Measurements from ENCODE around the gene TBCCD1.

Gene TBCCD1

DNA sequence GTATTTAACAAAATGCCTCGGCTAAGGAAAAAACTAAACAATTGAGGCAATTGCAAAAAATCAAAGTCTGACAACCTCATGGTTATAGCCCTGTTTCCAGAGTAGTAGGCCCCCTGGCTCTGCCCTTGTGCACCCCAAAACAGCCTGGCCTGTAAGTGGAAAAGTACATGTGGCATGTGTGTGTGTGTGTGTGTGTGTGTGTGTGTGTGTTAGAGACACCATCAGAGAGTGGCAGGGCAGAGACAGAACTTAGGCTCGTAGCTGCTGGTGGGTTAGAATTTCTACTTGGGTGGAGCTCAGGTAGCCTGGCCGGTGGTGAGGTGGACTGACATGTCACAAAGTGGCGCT, 31.6 kb upstream of the TBCCD1 start:
- peaks cover 4% of the 10 kb centered on the region for H3K27me3 ChIP-seq (ENCODE audit: insufficient read depth, low read length, poor library complexity)
- H3K9ac ChIP-seq (ENCODE audit: low read depth, low read length): no peak overlapping the region
- no peak overlapping the region for H3K4me2 ChIP-seq (ENCODE audit: insufficient read depth, low read length)
- no peak overlapping the region for H3K4me3 ChIP-seq (ENCODE audit: low read depth in 1 of 2, low read length in 2 of 2)
- no peak overlapping the region for H3K27ac ChIP-seq (ENCODE audit: low read length)
- no peaks in the 10 kb centered on the region for H4K20me1 ChIP-seq (ENCODE audit: insufficient read depth, low read length)
- ATAC-seq (ENCODE audit: insufficient read depth, low read depth) (no peak), DNase-seq (no peak)
- no peaks in the 10 kb centered on the region for H3K9me3 ChIP-seq (ENCODE audit: insufficient read depth, low read length, severe bottlenecking)
- TF ChIP-seq, protein P1, sequence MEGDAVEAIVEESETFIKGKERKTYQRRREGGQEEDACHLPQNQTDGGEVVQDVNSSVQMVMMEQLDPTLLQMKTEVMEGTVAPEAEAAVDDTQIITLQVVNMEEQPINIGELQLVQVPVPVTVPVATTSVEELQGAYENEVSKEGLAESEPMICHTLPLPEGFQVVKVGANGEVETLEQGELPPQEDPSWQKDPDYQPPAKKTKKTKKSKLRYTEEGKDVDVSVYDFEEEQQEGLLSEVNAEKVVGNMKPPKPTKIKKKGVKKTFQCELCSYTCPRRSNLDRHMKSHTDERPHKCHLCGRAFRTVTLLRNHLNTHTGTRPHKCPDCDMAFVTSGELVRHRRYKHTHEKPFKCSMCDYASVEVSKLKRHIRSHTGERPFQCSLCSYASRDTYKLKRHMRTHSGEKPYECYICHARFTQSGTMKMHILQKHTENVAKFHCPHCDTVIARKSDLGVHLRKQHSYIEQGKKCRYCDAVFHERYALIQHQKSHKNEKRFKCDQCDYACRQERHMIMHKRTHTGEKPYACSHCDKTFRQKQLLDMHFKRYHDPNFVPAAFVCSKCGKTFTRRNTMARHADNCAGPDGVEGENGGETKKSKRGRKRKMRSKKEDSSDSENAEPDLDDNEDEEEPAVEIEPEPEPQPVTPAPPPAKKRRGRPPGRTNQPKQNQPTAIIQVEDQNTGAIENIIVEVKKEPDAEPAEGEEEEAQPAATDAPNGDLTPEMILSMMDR (IDR thresholded peaks at IDR 0.05; ENCODE audit: borderline replicate concordance, extremely low read depth, low read length, poor library complexity, severe bottlenecking): no peak
- no peak for TF ChIP-seq EZH2 (IDR thresholded peaks at IDR 0.05; ENCODE audit: borderline replicate concordance, low read depth, low read length, severe bottlenecking)
- no peaks in the 10 kb centered on the region for H3K36me3 ChIP-seq (ENCODE audit: insufficient read depth, low read length)
- H3K79me2 ChIP-seq (ENCODE audit: insufficient read depth, low read length): no peaks in the 10 kb centered on the region
- no peak overlapping the region for H2AFZ ChIP-seq (ENCODE audit: low read depth, low read length)
- H3K4me1 ChIP-seq (ENCODE audit: insufficient read depth, low read length): no peaks in the 10 kb centered on the region

DNA sequence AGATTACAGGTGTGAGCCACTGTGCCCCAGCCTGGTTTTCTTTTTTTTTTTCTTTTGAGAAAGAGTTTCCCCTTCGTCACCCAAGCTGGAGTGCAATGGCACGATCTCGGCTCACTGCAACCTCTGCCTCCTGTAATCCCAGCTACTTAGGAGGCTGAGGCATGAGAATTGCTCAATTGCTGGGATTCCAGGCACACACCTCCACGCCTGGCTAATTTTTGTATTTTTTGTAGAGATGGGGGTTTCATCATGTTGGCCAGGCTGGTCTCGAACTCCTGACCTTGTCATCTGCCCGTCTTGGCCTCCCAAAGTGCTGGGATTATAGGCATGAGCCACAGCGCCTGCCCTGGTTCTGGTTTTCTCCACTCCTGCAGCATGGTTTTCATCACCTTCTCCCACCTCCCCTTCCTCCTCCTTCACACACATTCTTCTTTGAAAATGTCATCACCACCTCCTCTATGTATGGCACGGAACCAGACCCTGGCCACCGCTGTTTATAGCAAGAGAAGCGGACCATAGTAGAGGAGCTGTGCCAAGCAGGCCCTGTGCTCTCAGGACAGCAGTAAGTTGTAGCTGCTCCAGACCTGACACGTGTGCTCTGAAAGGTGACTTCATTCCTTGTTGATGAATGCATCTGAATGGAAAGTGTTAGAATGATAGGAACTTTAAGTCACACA, 31.1 kb upstream of the TBCCD1 start:
- no peak for DNase-seq
- no peaks in the 10 kb centered on the region for H3K36me3 ChIP-seq (ENCODE audit: insufficient read depth, low read length)
- H4K20me1 ChIP-seq (ENCODE audit: insufficient read depth, low read length): no peaks in the 10 kb centered on the region
- no peak overlapping the region for H3K27ac ChIP-seq (ENCODE audit: low read length)
- no peak overlapping the region for H3K4me2 ChIP-seq (ENCODE audit: insufficient read depth, low read length)
- H3K27me3 ChIP-seq (ENCODE audit: insufficient read depth, low read length, poor library complexity): peaks cover 4% of the 10 kb centered on the region
- H2AFZ ChIP-seq (ENCODE audit: low read depth, low read length): no peak overlapping the region
- no peak overlapping the region for H3K9ac ChIP-seq (ENCODE audit: low read depth, low read length)
- TF ChIP-seq EZH2 (IDR thresholded peaks at IDR 0.05; ENCODE audit: borderline replicate concordance, low read depth, low read length, severe bottlenecking): no peak
- TF ChIP-seq, protein P1 (IDR thresholded peaks at IDR 0.05; ENCODE audit: borderline replicate concordance, extremely low read depth, low read length, poor library complexity, severe bottlenecking): no peak
- H3K79me2 ChIP-seq (ENCODE audit: insufficient read depth, low read length): no peaks in the 10 kb centered on the region
- H3K4me3 ChIP-seq (ENCODE audit: low read depth in 1 of 2, low read length in 2 of 2): no peak overlapping the region
- H3K4me1 ChIP-seq (ENCODE audit: insufficient read depth, low read length): no peaks in the 10 kb centered on the region
- H3K9me3 ChIP-seq (ENCODE audit: insufficient read depth, low read length, severe bottlenecking): no peaks in the 10 kb centered on the region
- no peak for ATAC-seq (ENCODE audit: insufficient read depth, low read depth)

DNA sequence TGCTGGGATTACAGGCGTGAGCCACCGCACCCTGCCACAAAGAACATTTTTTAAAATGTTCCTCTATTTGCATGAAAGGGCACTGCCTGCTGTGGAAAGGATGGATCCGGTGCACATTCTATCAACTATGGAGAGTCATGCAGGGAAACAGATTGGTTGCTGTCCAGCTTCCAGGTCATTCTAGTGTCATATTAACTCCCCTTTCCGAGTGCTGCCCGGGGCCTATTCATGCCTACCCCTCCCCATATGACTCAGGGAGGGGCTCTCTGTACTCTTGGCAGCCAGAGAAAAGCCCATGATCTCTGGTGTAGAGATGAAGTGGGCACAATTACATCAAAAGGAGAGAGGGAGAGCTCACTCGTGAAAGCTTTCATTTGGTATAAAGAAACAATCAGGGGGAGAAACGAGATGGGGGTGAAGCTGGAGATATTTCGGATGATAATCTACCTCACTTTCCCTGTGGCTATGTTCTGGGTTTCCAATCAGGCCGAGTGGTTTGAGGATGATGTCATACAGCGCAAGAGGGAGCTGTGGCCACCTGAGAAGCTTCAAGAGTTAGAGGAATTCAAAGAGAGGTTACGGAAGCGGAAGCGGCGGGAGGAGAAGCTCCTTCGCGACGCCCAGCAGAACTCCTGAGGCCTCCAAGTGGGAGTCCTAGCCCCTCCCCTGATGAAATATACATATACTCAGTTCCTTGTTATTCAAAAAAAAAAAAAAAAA, 29.6 kb upstream of the TBCCD1 start:
- no peaks in the 10 kb centered on the region for H3K36me3 ChIP-seq (ENCODE audit: insufficient read depth, low read length)
- no peak overlapping the region for H3K9ac ChIP-seq (ENCODE audit: low read depth, low read length)
- ATAC-seq (ENCODE audit: insufficient read depth, low read depth): no peak
- H3K79me2 ChIP-seq (ENCODE audit: insufficient read depth, low read length): no peaks in the 10 kb centered on the region
- H3K27me3 ChIP-seq (ENCODE audit: insufficient read depth, low read length, poor library complexity): peaks cover 4% of the 10 kb centered on the region
- no peak overlapping the region for H3K27ac ChIP-seq (ENCODE audit: low read length)
- H3K9me3 ChIP-seq (ENCODE audit: insufficient read depth, low read length, severe bottlenecking): no peaks in the 10 kb centered on the region
- no peak for DNase-seq
- TF ChIP-seq, protein P1 (IDR thresholded peaks at IDR 0.05; ENCODE audit: borderline replicate concordance, extremely low read depth, low read length, poor library complexity, severe bottlenecking): no peak
- no peak for TF ChIP-seq EZH2 (IDR thresholded peaks at IDR 0.05; ENCODE audit: borderline replicate concordance, low read depth, low read length, severe bottlenecking)
- H4K20me1 ChIP-seq (ENCODE audit: insufficient read depth, low read length): no peaks in the 10 kb centered on the region
- no peak overlapping the region for H3K4me3 ChIP-seq (ENCODE audit: low read depth in 1 of 2, low read length in 2 of 2)
- no peaks in the 10 kb centered on the region for H3K4me1 ChIP-seq (ENCODE audit: insufficient read depth, low read length)
- H3K4me2 ChIP-seq (ENCODE audit: insufficient read depth, low read length): no peak overlapping the region
- H2AFZ ChIP-seq (ENCODE audit: low read depth, low read length): no peak overlapping the region
